NCI-H128 (cell line): ENCODE results near the gene LGALS16.
A peak's percentile ranks its signal among the peaks of the same experiment; 100 is the strongest.
"Not testable (repeated sequence)": the region's sequence is repeated elsewhere in the genome, so short reads cannot be mapped to it uniquely, and the experiment has no call there.

Experiments used
- DNase-seq: peaks from one replicate; lab custom pipeline; 2025; ENCODE audit not compliant: unreplicated experiment; lab: John Stamatoyannopoulos, UW

The LGALS16 gene

GRCh38 chr19:39655613-39656012 lies at the start of gene LGALS16:
Gene LGALS16, plus strand, starts transcription at chr19:39655913. Its CDS starts 49 bp downstream, at chr19:39655962.
- no peak for DNase-seq

- DNase-seq, result no peak
Measured at GRCh38 chr19:39607021-39607420, 48.7 kb upstream of the LGALS16 start.

- no peak for DNase-seq
Measured at GRCh38 chr19:39607561-39607960, 48.2 kb upstream of the LGALS16 start.

GRCh38 chr19:39613597-39613996 lies 42.1 kb upstream of the LGALS16 start:
- no peak for DNase-seq

- no peak for DNase-seq
Measured at GRCh38 chr19:39617745-39618144, 38.0 kb upstream of the LGALS16 start.

- no peak for DNase-seq
Measured at GRCh38 chr19:39623946-39624345, 31.8 kb upstream of the LGALS16 start.

GRCh38 chr19:39627631-39628030 lies 28.1 kb upstream of the LGALS16 start:
- not testable (repeated sequence) for DNase-seq

GRCh38 chr19:39631178-39631577 lies 24.5 kb upstream of the LGALS16 start:
- DNase-seq, result no peak

GRCh38 chr19:39631626-39632025 lies 24.1 kb upstream of the LGALS16 start:
- DNase-seq, result no peak

GRCh38 chr19:39637891-39638290 lies 17.8 kb upstream of the LGALS16 start:
- no peak for DNase-seq

GRCh38 chr19:39641773-39642172 lies 13.9 kb upstream of the LGALS16 start:
- DNase-seq, result no peak

GRCh38 chr19:39643591-39643990 lies 12.1 kb upstream of the LGALS16 start:
- no peak for DNase-seq

GRCh38 chr19:39645800-39646411 lies 9.8 kb upstream of the LGALS16 start:
- DNase-seq, result no peak

GRCh38 chr19:39647918-39648317 lies 7.8 kb upstream of the LGALS16 start:
- no peak for DNase-seq

- no peak for DNase-seq
Measured at GRCh38 chr19:39659791-39660190, 4.1 kb downstream of the LGALS16 start.

- DNase-seq, result no peak
Measured at GRCh38 chr19:39660661-39661060, 4.9 kb downstream of the LGALS16 start.

GRCh38 chr19:39661565-39661964 lies 5.9 kb downstream of the LGALS16 start:
- DNase-seq, result no peak

- DNase-seq, result not testable (repeated sequence)
Measured at GRCh38 chr19:39669860-39670259, 14.1 kb downstream of the LGALS16 start.

- DNase-seq, result no peak
Measured at GRCh38 chr19:39670998-39671397, 15.3 kb downstream of the LGALS16 start.

GRCh38 chr19:39671739-39672363 lies 16.1 kb downstream of the LGALS16 start:
- peak; percentile 29 for DNase-seq

GRCh38 chr19:39672473-39672872 lies 16.8 kb downstream of the LGALS16 start:
- no peak for DNase-seq

- DNase-seq, result not testable (repeated sequence)
Measured at GRCh38 chr19:39673862-39674261, 18.1 kb downstream of the LGALS16 start.

GRCh38 chr19:39676004-39676403 lies 20.3 kb downstream of the LGALS16 start:
- DNase-seq, result no peak
